ENCODE data around the gene GFRA1. TPM values are rescaled to one million over a fixed set of nuclear protein-coding genes. Genes with fewer than 3 reads are reported as not detected.

The GFRA1 gene
- total and polyA plus RNA-seq, 10 donors = 0.52 to 36.5 (median 4.5) TPM

GRCh38 chr10:116216676-116217075 lies 56.3 kb downstream of the GFRA1 start:
- DNase-seq = no peak
- intact Hi-C loops (cut with DNase I; ENCODE audit: low total_unique reads) = no loop called here
- H3K4me1 ChIP-seq = no peaks in the 10 kb centered on the region
- H3K9me3 ChIP-seq = no peaks in the 10 kb centered on the region
- no peaks in the 10 kb centered on the region for H3K36me3 ChIP-seq
- 67 to 83% (median 78%) methylated on average over 3 of the region's 3 CpGs for WGBS, 5 donors
- no peak overlapping the region for H3K27ac ChIP-seq
- H3K4me3 ChIP-seq = no peak overlapping the region
- H3K27me3 ChIP-seq (replicated peaks in 1 of 7) = no peaks in the 10 kb centered on the region
- TF ChIP-seq, protein P1, sequence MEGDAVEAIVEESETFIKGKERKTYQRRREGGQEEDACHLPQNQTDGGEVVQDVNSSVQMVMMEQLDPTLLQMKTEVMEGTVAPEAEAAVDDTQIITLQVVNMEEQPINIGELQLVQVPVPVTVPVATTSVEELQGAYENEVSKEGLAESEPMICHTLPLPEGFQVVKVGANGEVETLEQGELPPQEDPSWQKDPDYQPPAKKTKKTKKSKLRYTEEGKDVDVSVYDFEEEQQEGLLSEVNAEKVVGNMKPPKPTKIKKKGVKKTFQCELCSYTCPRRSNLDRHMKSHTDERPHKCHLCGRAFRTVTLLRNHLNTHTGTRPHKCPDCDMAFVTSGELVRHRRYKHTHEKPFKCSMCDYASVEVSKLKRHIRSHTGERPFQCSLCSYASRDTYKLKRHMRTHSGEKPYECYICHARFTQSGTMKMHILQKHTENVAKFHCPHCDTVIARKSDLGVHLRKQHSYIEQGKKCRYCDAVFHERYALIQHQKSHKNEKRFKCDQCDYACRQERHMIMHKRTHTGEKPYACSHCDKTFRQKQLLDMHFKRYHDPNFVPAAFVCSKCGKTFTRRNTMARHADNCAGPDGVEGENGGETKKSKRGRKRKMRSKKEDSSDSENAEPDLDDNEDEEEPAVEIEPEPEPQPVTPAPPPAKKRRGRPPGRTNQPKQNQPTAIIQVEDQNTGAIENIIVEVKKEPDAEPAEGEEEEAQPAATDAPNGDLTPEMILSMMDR (IDR thresholded peaks at IDR 0.05 in 8 of 11, conservative IDR thresholded peaks at IDR 0.05 in 3 of 11) = no peak
- no peak for TF ChIP-seq POLR2AphosphoS5 (IDR thresholded peaks at IDR 0.05)
- TF ChIP-seq POLR2A (IDR thresholded peaks at IDR 0.05) = no peak

DNA sequence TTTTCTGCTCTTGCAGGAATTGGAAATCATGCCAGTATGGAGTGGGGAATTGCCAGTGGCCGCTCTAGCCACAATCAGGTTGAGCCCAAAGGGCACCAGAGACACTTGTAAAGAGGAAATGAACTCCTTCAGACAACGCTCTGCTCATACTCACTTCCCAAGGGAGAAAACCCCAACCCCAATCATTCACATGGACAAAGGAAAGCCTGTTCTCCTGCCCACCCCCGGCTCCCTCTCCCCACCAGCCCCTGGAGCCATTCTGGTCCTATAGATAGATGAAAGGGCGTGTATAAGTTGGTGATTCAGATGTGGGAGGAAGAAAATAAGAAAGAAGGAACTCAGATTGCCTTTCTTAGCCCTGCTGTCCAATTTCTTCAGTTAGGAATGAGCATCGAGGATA lies 57.4 kb downstream of the GFRA1 start:
- H3K27ac ChIP-seq = no peak overlapping the region
- intact Hi-C loops (cut with DNase I; ENCODE audit: low total_unique reads) = no loop called here
- H3K4me3 ChIP-seq = no peak overlapping the region
- WGBS, 5 donors = 43 to 67% (median 48%) methylated on average over 4 to 5 of the region's 5 CpGs
- TF ChIP-seq POLR2A (IDR thresholded peaks at IDR 0.05) (no peak), POLR2AphosphoS5 (IDR thresholded peaks at IDR 0.05) (no peak)
- TF ChIP-seq, protein P1 (IDR thresholded peaks at IDR 0.05 in 8 of 11, conservative IDR thresholded peaks at IDR 0.05 in 3 of 11) = no peak
- H3K36me3 ChIP-seq = no peaks in the 10 kb centered on the region
- H3K27me3 ChIP-seq (replicated peaks in 1 of 7) = no peaks in the 10 kb centered on the region
- no peaks in the 10 kb centered on the region for H3K4me1 ChIP-seq
- no peak for DNase-seq
- no peaks in the 10 kb centered on the region for H3K9me3 ChIP-seq

DNA sequence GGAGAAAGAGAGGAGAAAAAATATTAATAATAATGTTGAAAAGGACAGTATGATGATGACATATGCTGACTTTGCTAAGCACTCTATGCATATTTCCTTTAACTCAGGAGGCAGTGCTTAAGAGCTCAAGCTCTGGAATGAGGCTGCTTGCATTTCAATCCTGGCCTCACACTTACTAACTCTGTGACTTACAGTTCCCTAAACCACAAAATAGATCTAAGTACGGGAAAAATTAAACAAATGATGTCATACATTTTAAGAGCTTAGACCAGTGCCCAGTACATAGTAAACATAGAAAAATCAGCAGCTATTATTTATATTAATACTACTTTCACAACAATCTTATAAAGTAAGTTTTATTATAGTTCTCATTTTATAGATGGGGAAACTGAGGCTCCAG lies 61.3 kb downstream of the GFRA1 start:
- intact Hi-C loops (cut with DNase I; ENCODE audit: low total_unique reads) = no loop called here
- Histone ChIP-seq H3K4me1 (no peaks in the 10 kb centered on the region), H3K4me3 (no peak overlapping the region), H3K27me3 (replicated peaks in 1 of 7) (no peaks in the 10 kb centered on the region), H3K36me3 (no peaks in the 10 kb centered on the region), H3K9me3 (no peaks in the 10 kb centered on the region), H3K27ac (no peak overlapping the region)
- no peak for DNase-seq
- 34 to 66% (median 54%) methylated on average over 1 of the region's 1 CpG for WGBS, 5 donors
- TF ChIP-seq, protein P1 (IDR thresholded peaks at IDR 0.05 in 8 of 11, conservative IDR thresholded peaks at IDR 0.05 in 3 of 11) = no peak
- TF ChIP-seq POLR2AphosphoS5 (IDR thresholded peaks at IDR 0.05) = no peak
- TF ChIP-seq POLR2A (IDR thresholded peaks at IDR 0.05) = no peak

DNA sequence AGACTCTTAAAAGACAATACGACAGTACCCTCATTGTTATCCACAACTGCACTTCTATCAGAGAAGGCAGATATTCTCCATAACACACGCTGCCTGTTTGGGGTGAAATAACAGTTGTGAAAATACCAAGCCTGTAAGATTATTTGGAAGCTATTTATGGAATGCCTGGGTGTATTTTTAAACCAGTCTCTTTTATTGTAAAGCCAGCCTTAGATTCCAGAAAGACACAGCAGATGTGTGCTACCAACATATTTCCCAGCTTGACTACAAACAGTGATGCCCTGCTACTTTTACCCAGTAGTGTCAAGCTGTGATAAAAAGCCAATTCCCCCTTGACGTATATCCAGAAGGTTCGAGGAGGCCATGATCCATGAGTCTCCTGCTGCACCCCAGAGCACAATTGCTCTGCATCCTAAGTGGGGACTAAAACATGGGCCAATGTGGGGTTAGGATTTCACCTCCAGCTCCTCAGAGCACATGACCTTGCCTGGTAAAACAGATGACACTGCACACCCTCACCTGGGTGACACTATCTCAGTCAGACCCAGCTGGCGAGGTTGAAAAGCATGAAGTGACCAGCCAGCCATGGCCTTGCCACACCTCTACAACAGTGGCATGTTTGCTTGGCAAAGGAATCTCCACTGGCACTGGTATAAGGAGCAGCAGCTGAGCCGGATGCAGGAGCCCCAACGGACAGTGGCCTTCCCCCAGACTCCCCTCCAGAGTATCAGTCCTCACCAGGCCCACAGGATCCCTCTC lies 62.2 kb downstream of the GFRA1 start:
- H3K27ac ChIP-seq = no peak overlapping the region
- H3K9me3 ChIP-seq = no peaks in the 10 kb centered on the region
- H3K4me3 ChIP-seq = no peak overlapping the region
- WGBS, 5 donors = 72 to 88% (median 79%) methylated on average over 5 to 7 of the region's 7 CpGs
- no peaks in the 10 kb centered on the region for H3K27me3 ChIP-seq (replicated peaks in 1 of 7)
- intact Hi-C loops (cut with DNase I; ENCODE audit: low total_unique reads) = no loop called here
- TF ChIP-seq POLR2AphosphoS5 (IDR thresholded peaks at IDR 0.05) (no peak), POLR2A (IDR thresholded peaks at IDR 0.05) (no peak)
- TF ChIP-seq, protein P1 (IDR thresholded peaks at IDR 0.05 in 8 of 11, conservative IDR thresholded peaks at IDR 0.05 in 3 of 11) = no peak
- no peaks in the 10 kb centered on the region for H3K36me3 ChIP-seq
- no peaks in the 10 kb centered on the region for H3K4me1 ChIP-seq
- no peak for DNase-seq

Measured in spleen (tissue), 11 donors.